Hematopoietic multipotent progenitor cell treated with erythropoietin and hydrocortisone succinate and interleukin-3 and kit ligand, for 8 days (in vitro differentiated cells): ENCODE results near the gene EN1.

Experiments used
- DNase-seq: peaks from one replicate; pipeline ENCODE4 v3.0.0-alpha.2; 2015

EN1 gene

GRCh38 chr2:118816669-118817068, 30.8 kb downstream of the EN1 start:
- no peak for DNase-seq

- no peak for DNase-seq
These were observed 31.7 kb downstream of the EN1 start for GRCh38 chr2:118815731-118816130.

- DNase-seq: no peak
These were observed 32.1 kb downstream of the EN1 start for GRCh38 chr2:118815314-118815713.

- DNase-seq: no peak
These were observed 33.1 kb downstream of the EN1 start for GRCh38 chr2:118814368-118814767.

- no peak for DNase-seq
These were observed 33.7 kb downstream of the EN1 start for GRCh38 chr2:118813601-118814339.

GRCh38 chr2:118813111-118813510, 34.3 kb downstream of the EN1 start:
- DNase-seq: no peak

- no peak for DNase-seq
These were observed 34.9 kb downstream of the EN1 start for GRCh38 chr2:118812552-118812951.

GRCh38 chr2:118811514-118812115, 35.8 kb downstream of the EN1 start:
- no peak for DNase-seq

- DNase-seq: no peak
These were observed 36.7 kb downstream of the EN1 start for GRCh38 chr2:118810766-118811165.

GRCh38 chr2:118808429-118808809, 39.0 kb downstream of the EN1 start:
- no peak for DNase-seq

- no peak for DNase-seq
These were observed 39.6 kb downstream of the EN1 start for GRCh38 chr2:118807668-118808428.

GRCh38 chr2:118806797-118807667, 40.4 kb downstream of the EN1 start:
- DNase-seq: no peak

GRCh38 chr2:118805064-118805690, 42.3 kb downstream of the EN1 start:
- no peak for DNase-seq

- DNase-seq: peak; percentile 21
These were observed 44.4 kb downstream of the EN1 start for GRCh38 chr2:118803012-118803411.

GRCh38 chr2:118801151-118801550, 46.3 kb downstream of the EN1 start:
- DNase-seq: no peak

- DNase-seq: no peak
These were observed 46.7 kb downstream of the EN1 start for GRCh38 chr2:118800736-118801135.

- no peak for DNase-seq
These were observed 52.9 kb downstream of the EN1 start for GRCh38 chr2:118794546-118794945.
